Posterior cingulate gyrus (tissue), 11 donors: Measurements from ENCODE around the gene RFX4.

Experiments used
- DNase-seq, 10 donors: peaks; one replicate each; pipeline versions ENCODE4 v3.0.0 to v3.0.0-alpha.2; 2020 to 2021; ENCODE audit warnings: mixed read lengths in 3 of 10
- intact Hi-C: fragments of 100-400 bp; cut with DNase I; formaldehyde crosslinking; loops from one replicate; pipeline ENCODE4 v1.15.1; 2023

RFX4 gene

DNA sequence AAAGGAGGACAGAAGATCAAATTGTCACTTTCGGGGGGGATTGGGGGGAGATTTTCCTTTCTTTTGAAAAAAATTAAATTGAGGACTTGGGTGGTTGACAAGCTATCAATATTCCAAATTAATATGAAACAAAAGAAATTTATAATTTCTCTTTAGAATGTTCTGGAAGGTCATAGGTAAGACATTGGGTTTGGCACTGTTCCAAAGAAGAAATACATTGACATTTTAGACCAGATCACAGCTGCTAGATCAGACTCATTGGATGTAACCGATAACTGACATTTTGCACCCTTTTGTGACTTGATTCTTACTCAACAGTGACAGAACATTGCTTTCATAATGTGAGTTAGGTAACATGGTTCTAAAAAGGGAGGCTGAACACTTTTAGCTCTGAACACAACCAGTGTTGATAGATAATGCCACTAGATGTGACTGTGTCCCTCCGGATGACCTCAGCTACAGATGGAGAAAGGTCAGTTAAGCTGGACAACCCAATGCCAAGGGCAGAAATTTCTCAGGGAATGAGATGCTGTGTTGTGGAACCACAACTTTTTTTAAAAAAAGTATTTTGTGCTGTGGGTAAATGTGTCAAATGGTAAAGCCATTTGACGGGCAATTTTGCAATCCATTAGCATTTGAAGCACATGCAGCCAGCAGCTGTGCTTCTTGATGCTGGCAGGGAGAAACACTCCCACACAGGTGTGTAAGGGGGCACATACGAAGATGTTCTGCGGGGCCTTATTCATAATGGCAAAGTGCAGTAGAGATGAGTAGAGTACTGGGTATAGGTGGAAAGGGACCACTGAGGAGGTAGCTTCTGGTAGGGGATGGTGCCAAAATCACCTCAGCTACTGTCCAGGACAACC is 62.9 kb downstream of the RFX4 start:
- intact Hi-C loops: no loop called here
- DNase-seq: no peak

DNA sequence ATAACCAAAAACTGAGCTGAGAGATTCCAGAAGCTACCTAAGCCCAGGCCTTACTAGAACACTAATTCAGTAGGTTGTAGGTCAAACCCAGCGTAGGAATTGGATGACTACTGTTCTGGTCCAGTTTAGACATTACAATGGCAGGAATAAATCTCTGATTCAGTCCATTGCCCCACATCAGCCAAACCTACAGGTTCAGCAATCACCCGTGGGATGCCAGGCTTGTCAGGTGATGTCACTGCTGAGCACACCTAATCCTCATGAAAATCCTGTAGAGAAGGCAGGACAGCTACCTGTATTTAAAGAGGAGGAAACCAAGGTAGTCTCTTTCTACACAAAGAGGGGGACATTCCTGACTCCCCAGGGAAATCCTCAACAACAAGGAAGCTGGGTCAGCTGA is 63.7 kb downstream of the RFX4 start:
- no peak for DNase-seq
- intact Hi-C loops: no loop called here

DNA sequence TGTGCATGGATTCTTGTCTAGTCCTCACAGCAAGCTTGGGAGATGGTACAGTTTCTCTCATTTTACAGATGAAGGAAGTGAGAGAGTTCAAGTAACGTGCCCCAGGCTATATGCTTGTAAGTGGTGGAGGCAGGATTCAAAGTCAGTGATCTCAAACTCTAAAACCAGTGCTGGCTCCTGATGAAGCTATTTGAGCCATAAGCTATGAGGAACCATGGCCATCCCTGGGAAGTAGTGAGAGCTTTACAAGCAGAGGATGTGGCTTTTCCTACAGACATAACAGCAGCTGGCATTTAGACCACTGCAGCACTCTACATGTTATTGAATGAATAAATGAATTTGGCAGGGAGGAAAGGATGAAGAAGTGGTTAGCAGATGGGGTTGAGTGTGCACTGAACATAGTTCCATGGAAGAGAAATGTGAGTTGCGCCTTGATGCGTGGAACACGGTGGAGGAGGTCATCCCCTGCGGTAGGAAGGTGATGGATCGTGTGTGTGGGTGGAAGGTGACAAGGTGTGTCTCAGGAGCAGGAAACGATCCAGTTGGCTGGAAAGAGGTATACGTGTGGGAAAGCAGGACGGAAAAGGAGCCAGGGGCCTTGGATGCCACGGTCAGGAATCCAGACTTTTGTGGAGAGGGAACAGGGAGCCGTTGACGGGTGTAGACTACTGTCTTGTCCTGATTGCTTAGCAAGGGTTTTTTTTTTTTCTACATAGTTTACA is 65.2 kb downstream of the RFX4 start:
- intact Hi-C loops: no loop called here
- no peak for DNase-seq

DNA sequence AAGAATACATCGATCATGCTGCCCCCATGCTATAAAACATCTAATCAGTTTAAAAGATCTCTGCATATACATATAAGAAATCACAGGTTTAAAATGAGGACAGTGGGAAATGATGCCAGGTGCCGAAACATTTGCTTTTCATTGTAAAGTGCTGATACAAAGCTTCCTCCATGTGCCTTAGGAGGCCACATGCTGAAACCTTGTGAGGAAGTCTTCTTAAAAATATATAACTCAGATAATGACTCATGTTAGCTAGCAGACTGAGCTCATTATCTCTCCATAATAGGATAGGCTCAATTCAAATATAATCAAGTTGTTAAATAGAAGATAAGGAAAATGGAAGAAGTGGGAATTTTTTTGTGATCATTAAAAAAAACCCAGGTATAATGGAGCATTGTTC is 65.9 kb downstream of the RFX4 start:
- DNase-seq: no peak
- intact Hi-C loops: no loop called here

DNA sequence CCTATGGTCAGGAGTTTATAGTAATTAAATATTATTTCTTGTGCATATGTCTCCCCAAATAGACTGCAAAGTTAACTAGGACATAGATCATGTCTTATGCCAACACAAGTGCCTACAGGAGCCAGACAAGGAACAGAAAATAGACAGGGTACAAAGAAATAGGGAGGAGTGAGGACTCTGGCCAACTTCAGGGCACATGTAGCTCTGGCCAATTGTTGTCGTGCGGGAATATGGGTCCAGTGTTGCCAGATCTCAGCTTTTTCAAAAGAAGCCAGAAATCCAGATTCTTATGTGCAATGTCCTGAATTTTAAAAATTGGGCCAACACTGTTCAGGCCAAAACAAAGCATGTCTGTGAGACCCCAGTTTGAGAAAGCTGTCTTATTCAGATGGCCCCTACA is 68.7 kb downstream of the RFX4 start:
- peak in 1 of 10 donors; percentile 73 for DNase-seq
- intact Hi-C loops: no loop called here

DNA sequence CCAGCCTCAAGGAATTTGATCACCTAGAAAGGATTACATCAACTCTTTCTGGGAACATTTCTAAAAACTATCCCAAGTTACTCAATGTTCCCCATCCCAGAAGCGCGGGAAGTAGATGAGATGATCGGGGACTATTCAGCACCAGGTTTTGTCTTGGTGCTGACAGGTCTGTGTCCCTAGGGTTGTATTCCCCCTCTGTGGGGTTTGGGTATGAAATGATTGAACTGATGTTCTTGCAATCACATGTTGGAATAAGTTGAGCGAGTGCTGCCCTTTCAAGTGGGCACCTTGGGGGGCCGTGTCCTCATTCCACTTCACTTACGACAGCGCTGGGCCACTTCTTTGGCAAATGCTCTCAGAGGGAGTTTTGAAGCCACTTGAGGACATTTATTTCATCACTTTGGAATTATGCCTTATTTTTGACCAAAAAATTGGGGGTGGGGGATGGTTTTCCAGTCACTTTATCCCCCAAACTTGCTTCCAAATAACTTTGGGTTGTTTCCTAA is 69.8 kb downstream of the RFX4 start:
- intact Hi-C loops: no loop called here
- peak in 2 of 10 donors; percentile 23 to 83 for DNase-seq

DNA sequence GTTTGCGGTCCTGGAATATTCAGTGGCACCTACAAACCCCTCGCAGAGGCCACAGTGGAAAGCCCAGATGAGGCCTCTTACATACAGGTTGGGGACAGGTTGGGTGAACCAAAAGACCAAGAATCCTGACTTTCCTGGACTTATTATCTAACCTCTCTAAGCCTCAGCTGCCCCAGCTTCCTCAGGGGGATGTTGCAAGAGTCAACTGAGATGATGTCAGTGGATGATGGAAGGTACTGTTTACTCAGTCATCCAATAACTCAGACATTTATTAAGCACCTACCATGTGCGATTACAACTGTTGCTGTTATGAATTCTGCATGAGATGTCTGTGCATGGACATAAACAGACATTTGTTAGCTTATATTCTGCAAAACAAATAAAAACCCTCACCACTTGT is 72.8 kb downstream of the RFX4 start:
- intact Hi-C loops: no loop called here
- DNase-seq: no peak

DNA sequence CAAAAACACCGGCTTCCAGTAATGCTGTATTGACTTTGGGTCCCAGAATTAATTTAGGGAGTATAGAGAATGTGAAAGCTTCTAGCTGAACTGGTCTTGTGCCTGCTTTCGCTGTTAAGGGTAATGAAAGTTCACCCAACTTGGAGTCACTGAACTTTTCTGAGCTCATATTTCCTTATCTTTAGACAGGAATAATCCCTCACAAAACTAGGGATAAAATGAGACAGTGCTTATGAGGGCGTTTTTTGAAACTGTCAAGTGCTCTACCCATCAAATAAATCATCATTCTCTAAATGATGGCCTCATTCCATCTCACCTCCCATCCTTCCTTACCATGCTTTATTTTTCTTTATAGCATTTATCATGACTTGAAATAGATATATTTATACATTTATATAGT is 74.7 kb downstream of the RFX4 start:
- no peak for DNase-seq
- intact Hi-C loops: no loop called here

DNA sequence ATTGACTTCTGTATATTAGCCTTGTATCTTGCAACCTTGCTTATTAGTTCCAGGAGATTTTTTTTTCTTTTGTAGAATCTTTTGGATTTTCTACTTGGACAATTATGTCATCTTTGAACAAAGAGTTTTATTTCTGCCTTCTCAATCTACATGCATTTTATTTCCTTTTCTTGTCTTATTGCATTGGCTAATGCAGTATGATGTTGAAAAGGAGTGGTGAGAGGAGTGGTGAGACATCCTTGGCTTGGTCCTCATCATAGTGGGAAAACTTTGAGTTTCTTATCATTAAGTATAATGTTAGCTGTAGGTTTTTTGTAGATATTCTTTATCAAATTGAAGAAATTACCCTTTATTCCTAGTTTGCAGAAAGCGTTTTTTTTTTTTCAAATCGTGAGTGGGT is 80.6 kb downstream of the RFX4 start:
- intact Hi-C loops: no loop called here
- no peak for DNase-seq

DNA sequence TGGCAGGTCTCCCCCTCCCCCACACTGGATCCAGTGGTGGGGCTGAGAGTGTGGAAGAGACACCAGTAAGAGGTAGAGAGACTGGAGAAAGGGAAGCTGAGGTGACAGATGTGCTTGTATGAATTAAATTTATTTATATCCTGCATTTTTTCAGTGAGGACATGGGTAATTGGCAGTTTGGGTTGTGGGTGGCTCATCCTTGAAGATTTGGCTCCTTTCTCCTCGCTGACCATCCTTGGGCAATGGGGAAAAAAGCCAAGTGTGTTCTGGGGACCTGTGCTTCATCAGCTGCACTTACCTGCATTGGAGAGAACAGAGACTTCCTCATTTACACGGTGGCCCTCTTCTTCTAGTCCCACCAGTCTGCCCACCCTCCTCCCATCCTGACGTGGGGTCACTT is 86.4 kb downstream of the RFX4 start:
- intact Hi-C loops: no loop called here
- DNase-seq: no peak

DNA sequence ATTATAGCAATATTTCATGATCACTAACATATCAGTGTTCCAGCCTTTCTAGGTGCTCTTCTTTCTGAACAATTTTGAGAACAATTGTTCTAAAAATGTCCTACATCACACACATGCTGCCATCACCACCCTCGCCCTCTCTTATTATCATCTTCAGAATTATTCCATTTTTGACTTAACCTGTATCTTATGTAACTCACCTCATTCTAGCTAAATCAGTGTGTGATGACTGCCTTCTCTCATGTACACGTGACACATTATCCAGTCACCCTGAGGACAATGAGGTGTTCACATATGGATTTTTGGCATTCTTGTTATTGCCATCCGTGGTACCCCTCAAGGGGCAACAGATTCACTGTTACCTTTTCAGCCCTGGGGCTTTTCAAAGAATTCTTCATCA is 87.3 kb downstream of the RFX4 start:
- intact Hi-C loops: no loop called here
- no peak for DNase-seq

DNA sequence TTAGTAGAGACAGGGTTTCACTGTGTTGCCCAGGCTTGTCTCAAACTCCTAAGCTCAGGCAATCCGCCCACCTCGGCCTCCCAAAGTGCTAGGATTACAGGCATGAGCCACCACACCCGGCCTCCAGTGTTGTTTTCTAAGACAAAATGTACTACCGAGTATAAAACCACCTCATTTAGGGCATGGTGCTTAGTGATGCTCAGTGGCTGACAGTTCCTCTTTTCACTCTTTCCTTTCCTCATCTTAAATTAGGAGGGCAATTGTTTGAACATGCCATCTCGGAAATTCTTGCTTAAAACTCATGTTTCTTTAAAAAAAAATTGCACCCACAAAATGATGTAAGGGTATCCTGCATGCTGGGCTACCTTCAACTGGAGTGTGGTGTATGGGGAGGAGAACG is 89.0 kb downstream of the RFX4 start:
- intact Hi-C loops: no loop called here
- DNase-seq: no peak

DNA sequence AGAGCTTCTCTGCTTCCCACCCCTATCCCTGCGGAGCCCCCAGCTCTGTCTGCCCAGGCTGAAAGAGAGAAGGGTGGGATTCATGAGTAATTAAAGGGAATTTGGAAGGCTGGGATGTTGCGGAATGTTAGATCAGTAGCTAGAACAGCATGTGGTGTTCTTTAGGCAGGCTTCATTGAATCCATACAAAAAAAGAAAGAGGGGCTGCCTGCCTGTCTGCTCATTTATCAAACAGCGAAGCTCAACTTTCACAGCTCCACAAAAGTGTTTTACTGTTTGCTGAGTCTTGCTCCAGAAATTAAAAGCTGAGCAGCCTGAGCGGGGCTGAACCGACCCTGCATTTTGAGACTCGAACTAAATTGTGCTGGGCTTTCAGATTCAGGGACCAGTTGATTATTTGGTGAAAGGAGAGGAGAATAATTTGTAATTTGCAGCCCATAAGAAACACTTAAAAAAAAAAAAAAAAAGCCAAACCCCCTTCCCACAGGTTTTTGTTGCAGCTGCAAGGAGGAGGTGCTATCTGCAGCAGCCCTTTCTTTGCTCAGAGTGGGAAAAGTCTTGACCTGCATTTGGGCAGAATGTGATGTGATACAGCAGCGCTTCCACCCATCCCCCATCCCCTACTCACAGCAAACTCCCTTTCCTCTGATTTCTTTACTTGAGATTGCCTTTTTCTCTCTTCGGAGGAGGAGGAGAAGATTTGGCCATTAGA is 89.7 kb downstream of the RFX4 start:
- intact Hi-C loops: no loop called here
- DNase-seq: no peak

DNA sequence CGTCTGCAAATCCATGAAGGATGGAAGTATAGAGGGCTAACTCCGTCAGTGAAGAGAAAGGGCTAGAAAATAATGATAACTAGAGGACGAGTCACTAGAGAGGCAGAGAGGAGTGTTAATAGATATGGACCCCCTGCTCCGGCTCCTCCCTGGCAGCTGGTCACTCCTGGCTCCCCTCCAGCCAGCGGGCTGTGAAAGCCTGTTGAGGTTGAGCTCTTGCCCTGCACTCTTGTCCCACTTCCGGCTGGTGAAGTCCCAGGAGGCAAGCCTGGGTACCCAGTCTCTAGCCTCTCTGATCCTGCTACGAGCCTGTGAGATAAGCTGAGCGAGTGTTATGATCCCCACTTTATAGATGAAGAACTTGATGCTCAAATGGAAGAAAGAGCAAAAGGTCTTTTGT is 90.3 kb downstream of the RFX4 start:
- peak in 2 of 10 donors; percentile 19 to 86 for DNase-seq
- intact Hi-C loops: no loop called here

DNA sequence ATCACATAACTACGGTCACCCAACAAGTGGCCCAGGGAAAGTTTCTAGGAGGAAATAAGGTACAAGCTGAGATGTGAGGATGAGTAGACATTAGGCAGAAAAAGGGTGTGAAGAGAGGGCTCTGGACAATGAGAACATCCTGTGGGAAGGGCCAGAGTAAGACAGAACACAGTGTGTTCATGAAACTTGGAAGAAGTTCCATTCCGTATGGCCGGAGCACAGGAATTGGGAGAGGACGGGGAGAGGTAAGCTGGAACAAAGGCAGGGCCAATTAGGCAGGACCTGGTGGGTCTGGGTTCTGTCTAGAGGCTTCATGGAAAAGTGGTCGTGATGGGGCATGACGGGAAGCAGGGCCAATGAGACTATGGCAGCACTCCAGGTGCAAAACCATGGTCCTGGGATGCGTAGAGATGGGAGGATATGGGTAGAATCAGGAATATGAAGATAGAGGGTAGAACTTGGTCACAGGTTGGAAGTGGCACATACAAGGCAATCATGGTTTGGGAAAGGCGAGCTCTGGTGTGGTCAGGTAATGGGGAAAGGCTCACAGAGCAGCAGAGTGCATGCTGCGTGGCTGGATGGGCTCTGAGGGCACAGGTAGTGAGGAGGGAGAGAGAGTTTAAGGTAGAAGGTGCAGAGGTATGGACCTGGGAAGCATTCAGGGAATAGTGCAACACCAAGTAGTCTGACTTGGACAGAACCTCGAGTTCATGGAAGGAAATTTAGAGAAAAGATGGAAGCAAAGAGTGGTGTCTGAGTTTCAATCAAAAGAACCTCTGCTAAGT is 93.0 kb downstream of the RFX4 start:
- no peak for DNase-seq
- intact Hi-C loops: no loop called here

DNA sequence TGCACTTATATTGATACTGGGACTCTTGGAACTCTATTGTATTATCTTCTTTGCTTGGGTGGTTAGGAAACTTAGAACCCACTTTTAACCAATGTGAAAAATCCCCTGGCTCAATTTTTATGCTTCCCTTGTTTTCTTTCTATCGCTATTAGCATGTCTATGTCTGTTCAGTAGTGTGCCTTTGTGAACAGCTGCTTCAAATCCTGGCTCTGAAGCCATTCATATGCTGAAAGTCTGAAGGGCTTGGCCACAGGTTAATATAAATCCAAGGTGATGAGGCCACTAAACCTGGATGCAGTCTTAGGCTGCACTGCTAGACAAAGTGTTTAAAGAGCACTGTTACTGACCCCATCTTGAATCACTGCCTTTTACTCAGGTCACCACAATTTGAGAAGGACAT is 96.8 kb downstream of the RFX4 start:
- intact Hi-C loops: no loop called here
- DNase-seq: no peak

DNA sequence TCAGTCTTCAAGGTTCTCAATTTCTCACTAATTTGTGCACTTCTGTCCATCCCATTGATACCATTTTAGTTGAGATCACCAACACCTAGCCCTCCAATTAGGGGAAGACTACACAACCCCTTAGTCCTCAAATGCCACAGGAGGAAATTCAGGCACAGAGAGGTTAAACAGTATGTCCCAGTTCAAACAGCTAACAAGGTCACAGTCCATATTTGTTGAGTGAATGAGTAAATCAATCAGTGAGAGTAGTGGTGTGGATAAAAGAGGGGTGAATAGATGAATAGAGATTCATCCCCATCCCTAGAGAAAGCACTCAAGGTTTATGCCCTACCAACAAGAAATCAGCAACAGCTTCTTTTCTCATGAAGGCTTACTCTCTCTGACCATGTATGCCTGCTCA is 97.5 kb downstream of the RFX4 start:
- intact Hi-C loops: no loop called here
- no peak for DNase-seq

DNA sequence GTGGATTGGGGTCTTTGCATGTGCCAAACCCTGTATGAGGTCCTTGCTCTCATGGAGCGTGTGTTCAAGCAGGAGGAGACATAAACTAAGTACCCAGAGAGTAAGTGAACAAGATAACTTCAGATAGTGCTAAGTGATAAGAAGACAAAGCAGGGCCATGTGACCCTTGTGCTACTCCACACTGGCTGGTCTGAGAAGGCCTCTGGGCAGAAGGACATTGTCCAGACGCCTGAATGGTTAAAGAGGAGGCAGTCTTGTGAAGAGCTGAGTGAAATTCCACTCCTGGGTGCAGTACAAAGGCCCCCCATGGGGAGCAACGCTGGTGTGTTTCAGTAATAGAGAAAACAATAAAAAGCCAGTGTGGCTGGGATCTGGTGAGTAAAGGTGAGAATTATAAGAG is 98.4 kb downstream of the RFX4 start:
- intact Hi-C loops: no loop called here
- DNase-seq: no peak

DNA sequence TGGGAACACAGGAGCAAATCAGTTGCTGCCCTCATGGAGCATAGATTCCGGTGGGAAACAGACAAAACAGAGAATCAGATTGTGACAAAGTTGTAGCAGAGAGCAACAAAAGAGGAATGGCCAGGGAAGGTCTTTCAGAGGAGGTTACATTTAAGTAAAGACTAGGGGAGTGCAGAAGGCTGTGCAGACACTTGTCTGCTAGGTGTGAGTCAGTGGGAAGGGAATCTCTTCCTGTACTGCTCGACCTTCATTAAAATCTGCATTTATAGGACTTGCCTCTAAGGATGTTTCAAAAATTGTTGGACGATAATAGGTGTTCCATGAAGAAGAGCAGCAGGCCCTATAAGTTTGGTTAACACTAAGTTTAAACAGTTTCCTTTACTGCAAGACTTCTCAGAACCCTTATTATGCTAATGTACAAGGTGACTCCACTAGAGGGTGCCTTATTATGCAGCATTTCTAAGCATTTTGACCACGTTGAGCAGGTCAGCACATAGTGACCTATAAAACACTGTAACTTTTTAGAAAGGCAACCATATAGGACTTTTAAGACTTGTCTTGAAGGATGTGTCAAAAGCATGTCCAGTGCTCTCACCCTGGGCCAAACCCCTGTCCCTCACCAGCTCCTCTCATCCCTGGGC is 99.9 kb downstream of the RFX4 start:
- intact Hi-C loops: no loop called here
- no peak for DNase-seq

DNA sequence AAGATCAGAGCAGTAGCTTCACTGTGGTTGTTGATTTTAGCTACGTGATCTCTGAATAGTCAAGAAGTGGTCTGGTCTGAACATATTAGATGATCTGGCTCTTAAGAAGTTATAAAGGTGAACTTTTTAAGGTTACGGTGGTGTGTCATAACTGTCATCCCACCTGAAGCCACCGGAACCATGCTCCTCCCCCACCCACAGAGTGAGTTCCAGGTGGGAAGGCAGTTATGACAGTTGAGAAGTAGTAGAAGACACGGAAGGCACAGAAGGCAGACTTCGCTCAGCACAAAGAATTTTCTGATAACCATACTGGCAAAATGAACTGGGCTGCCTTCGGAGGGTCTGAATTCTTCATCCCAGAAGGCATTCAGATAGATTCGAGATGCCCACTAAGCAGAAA is 101.7 kb downstream of the RFX4 start:
- DNase-seq: no peak
- intact Hi-C loops: no loop called here
